Mesodermal cell (in vitro differentiated cells): ENCODE results near the gene UPF3A.

ENCODE experiments used
- H3K27ac ChIP-seq: 2 replicates; pipeline ENCODE4 v1.7.0; 2013; ENCODE audit warnings: mild to moderate bottlenecking, low read depth, low read length, moderate library complexity; ENCODE audit not compliant: severe bottlenecking
- H3K36me3 ChIP-seq: 2 replicates; pipeline ENCODE4 v1.7.1; 2013; ENCODE audit warnings: mild to moderate bottlenecking, low read length, moderate library complexity; ENCODE audit not compliant: control insufficient read depth, insufficient read depth
- H3K4me1 ChIP-seq: one replicate; pipeline ENCODE4 v1.7.1; 2013; ENCODE audit warnings: mild to moderate bottlenecking, low read length; ENCODE audit not compliant: insufficient read depth, control insufficient read depth, poor library complexity, severe bottlenecking
- H3K4me3 ChIP-seq: 2 replicates; pipeline ENCODE4 v1.7.0; 2013; ENCODE audit warnings: low read length, control low read depth, mild to moderate bottlenecking; ENCODE audit not compliant: insufficient read depth, poor library complexity, severe bottlenecking; ENCODE audit errors: extremely low read depth
- H3K9me3 ChIP-seq: 2 replicates; pipeline ENCODE4 v1.7.1; 2013; ENCODE audit warnings: mild to moderate bottlenecking, low read length, moderate library complexity; ENCODE audit not compliant: control insufficient read depth
- WGBS, 2 experiments: methylation state at CpG; one replicate each; pipeline ENCODE4 v1.1.5; 2013; ENCODE audit warnings: missing lambda C conversion rate in 2 of 2; ENCODE audit not compliant: insufficient coverage in 2 of 2; 5-methylcytosine and 5-hydroxymethylcytosine counted together

UPF3A gene

DNA sequence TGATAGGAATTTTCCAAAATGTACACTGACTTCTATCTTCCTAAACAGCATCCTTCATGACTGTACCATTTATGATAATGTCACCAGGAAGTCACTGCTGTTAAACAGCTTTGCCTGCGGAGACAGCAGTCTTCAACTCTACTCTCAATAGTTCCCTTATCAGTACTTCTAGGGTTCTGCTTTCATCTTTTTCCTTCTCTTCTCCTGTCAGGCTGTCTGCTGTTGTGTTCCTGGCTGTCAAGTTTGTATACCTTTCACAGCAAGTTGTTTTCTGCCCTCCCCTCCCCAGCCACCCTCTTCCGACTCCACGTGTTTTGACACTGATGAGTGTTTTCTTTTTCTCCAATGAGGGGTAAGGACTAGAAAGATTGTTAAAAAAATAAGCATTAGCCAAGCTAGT lies 2.2 kb downstream of the UPF3A start:
- Histone ChIP-seq H3K36me3 (peaks cover 49% of the 10 kb centered on the region), H3K4me3 (no peak overlapping the region), H3K4me1 (peaks cover 19% of the 10 kb centered on the region), H3K27ac (peak overlapping the region; percentile 66), H3K9me3 (no peaks in the 10 kb centered on the region)
- 88% methylated on average over 1 of the region's 3 CpGs; no CpG with 5 or more reads in 1 of the 2 experiments for WGBS, 2 experiments

- 86 to 100% methylated on average over 3 to 4 of the region's 8 CpGs for WGBS, 2 experiments
Observed at GRCh38 chr13:114284680-114285079, 3.3 kb downstream of the UPF3A start.

GRCh38 chr13:114285166-114285808 lies 3.9 kb downstream of the UPF3A start:
- no peak overlapping the region for H3K4me3 ChIP-seq
- 86 to 100% methylated on average over 1 of the region's 4 CpGs for WGBS, 2 experiments
- no peaks in the 10 kb centered on the region for H3K9me3 ChIP-seq
- peaks cover 64% of the 10 kb centered on the region for H3K36me3 ChIP-seq
- no peak overlapping the region for H3K27ac ChIP-seq
- peaks cover 15% of the 10 kb centered on the region for H3K4me1 ChIP-seq

More at GRCh38 chr13:114284680-114285079, 3.3 kb downstream of the UPF3A start:
- H3K9me3 ChIP-seq: no peaks in the 10 kb centered on the region
- no peak overlapping the region for H3K27ac ChIP-seq
- H3K4me1 ChIP-seq: peaks cover 19% of the 10 kb centered on the region
- no peak overlapping the region for H3K4me3 ChIP-seq
- H3K36me3 ChIP-seq: peaks cover 59% of the 10 kb centered on the region

GRCh38 chr13:114286808-114287207 lies 5.4 kb downstream of the UPF3A start:
- Histone ChIP-seq H3K27ac (peak overlapping the region; percentile 16), H3K4me1 (peaks cover 10% of the 10 kb centered on the region), H3K4me3 (no peak overlapping the region), H3K9me3 (no peaks in the 10 kb centered on the region), H3K36me3 (peaks cover 76% of the 10 kb centered on the region)
- WGBS, 2 experiments: 92 to 94% methylated on average over 6 to 8 of the region's 8 CpGs

- Histone ChIP-seq H3K4me1 (peaks cover 10% of the 10 kb centered on the region), H3K27ac (no peak overlapping the region), H3K4me3 (no peak overlapping the region), H3K9me3 (no peaks in the 10 kb centered on the region), H3K36me3 (peaks cover 90% of the 10 kb centered on the region)
- 96 to 100% methylated on average over 8 of the region's 8 CpGs for WGBS, 2 experiments
Observed at GRCh38 chr13:114288157-114288591, 6.8 kb downstream of the UPF3A start.

- no peaks in the 10 kb centered on the region for H3K4me1 ChIP-seq
- H3K9me3 ChIP-seq: no peaks in the 10 kb centered on the region
- H3K4me3 ChIP-seq: no peak overlapping the region
- 93 to 96% methylated on average over 8 to 9 of the region's 10 CpGs for WGBS, 2 experiments
- peaks cover 81% of the 10 kb centered on the region for H3K36me3 ChIP-seq
- no peak overlapping the region for H3K27ac ChIP-seq
Observed at GRCh38 chr13:114296448-114296847, 15.0 kb downstream of the UPF3A start.

DNA sequence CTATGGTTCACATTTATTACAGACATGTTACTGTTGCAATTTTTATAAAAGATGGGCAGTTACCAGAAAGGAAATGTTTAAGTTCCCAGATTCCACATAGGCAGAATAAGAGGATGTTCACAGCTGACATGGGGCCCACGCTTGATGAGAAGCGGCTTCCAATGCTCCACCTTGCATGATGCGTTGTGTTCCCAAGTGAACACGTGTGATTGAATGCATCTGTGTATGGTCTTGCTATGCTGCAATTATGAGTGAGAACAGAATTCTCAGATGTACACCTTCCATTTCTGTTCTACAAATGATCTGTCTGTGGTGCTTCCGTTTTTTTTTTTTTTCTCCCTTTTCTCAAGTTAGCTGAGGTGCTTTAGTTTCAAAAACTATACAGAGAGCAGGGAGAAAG lies 15.5 kb downstream of the UPF3A start:
- H3K27ac ChIP-seq: no peak overlapping the region
- peaks cover 81% of the 10 kb centered on the region for H3K36me3 ChIP-seq
- 96 to 97% methylated on average over 4 of the region's 5 CpGs for WGBS, 2 experiments
- H3K4me1 ChIP-seq: no peaks in the 10 kb centered on the region
- no peaks in the 10 kb centered on the region for H3K9me3 ChIP-seq
- no peak overlapping the region for H3K4me3 ChIP-seq

DNA sequence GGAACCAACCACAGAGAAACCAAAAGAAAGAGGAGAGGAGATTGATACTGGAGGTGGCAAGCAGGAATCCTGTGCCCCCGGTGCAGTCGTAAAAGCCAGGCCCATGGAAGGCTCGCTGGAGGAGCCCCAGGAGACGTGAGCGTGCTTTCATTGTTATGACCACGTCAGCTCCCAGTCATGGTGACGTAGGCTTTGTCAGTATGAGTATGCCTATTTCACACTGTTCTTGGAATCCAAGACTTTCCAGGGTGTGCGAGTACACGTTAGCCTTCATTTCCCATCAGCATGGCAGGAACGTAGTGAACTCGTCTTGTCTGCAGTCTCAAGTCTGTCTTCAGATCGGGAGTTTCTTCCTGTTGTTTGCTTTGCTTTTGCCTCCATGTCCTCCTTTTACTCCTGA lies 17.5 kb downstream of the UPF3A start:
- no peak overlapping the region for H3K27ac ChIP-seq
- H3K4me3 ChIP-seq: no peak overlapping the region
- no peaks in the 10 kb centered on the region for H3K9me3 ChIP-seq
- no peaks in the 10 kb centered on the region for H3K4me1 ChIP-seq
- H3K36me3 ChIP-seq: peaks cover 81% of the 10 kb centered on the region
- 87 to 93% methylated on average over 12 of the region's 12 CpGs for WGBS, 2 experiments

- peaks cover 87% of the 10 kb centered on the region for H3K36me3 ChIP-seq
Observed at GRCh38 chr13:114299604-114300305, 18.4 kb downstream of the UPF3A start.

DNA sequence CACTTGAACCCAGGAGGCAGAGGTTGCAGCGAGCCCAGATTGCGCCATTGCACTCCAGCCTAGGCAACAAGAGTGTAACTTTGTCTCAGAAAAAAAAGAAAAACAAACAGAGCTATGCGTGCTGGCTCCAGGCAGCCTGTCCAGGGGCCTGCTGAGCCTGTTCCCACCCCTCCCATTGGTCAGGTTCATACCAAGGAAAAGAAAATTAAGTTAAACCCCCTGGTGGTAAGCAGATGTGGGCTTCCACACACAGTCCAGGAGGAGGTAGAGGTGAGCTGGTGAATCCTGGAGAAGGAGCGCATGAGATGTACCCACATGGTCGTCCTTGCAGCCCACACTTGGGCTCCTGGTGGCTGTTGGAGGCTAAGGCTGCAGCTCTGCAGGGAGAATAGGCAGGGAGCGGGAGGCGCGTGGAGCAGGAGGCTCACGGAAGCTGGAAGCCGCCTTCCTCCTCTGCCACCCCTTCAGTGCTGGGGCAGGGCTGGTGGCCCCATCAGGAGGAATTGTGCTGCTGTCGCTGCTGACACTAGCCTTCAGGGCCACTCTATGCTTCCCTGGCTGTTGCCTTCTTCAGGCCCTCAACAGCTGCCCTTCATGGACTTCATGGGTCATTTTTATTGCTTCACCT lies 22.4 kb downstream of the UPF3A start:
- 96 to 97% methylated on average over 9 to 11 of the region's 11 CpGs for WGBS, 2 experiments
- Histone ChIP-seq H3K27ac (no peak overlapping the region), H3K4me3 (no peak overlapping the region), H3K4me1 (no peaks in the 10 kb centered on the region), H3K9me3 (no peaks in the 10 kb centered on the region), H3K36me3 (peaks cover 69% of the 10 kb centered on the region)

More at GRCh38 chr13:114299604-114300305, 18.4 kb downstream of the UPF3A start:
- WGBS, 2 experiments: 90 to 94% methylated on average over 5 to 9 of the region's 12 CpGs
- no peaks in the 10 kb centered on the region for H3K4me1 ChIP-seq
- no peak overlapping the region for H3K4me3 ChIP-seq
- no peaks in the 10 kb centered on the region for H3K9me3 ChIP-seq
- peak overlapping the region; percentile 29 for H3K27ac ChIP-seq
